HAP-1 (cell line): ENCODE measurements around the gene UBXN4.

Experiments used
- DNase-seq, 2 experiments: peaks; one replicate each; pipeline ENCODE4 v3.0.0-alpha.2; 2016 to 2020; ENCODE audit warnings: low spot score in 2 of 2
- H3K27me3 ChIP-seq: fragments of 250-450 bp; sonication (Bioruptor Pico); 2 replicates; pipeline ENCODE4 v1.5.1; 2020; ENCODE audit warnings: low read depth, mild to moderate bottlenecking, moderate library complexity
- H3K36me3 ChIP-seq: fragments of 250-450 bp; sonication (Bioruptor Pico); replicated peaks from 2 replicates; pipeline ENCODE4 v1.5.1; 2020; ENCODE audit warnings: mild to moderate bottlenecking
- H3K4me1 ChIP-seq: fragments of 250-450 bp; sonication (Bioruptor Pico); 2 replicates; pipeline ENCODE4 v1.5.1; 2020; ENCODE audit warnings: mild to moderate bottlenecking
- H3K4me3 ChIP-seq: fragments of 250-450 bp; sonication (Bioruptor Pico); 2 replicates; pipeline ENCODE4 v1.5.1; 2020; ENCODE audit warnings: mild to moderate bottlenecking, moderate library complexity
- H3K9me3 ChIP-seq: fragments of 250-450 bp; sonication (Bioruptor Pico); 2 replicates; pipeline ENCODE4 v1.5.1; 2020; ENCODE audit warnings: mild to moderate bottlenecking, moderate library complexity
- in situ Hi-C: fragments of 300-500 bp; cut with MboI; formaldehyde crosslinking; loops from 3 replicates; pipeline ENCODE4 v1.14.3; 2020; ENCODE audit warnings: low sequenced_read_pairs, inconsistent platforms, mixed read lengths

UBXN4 gene

DNA sequence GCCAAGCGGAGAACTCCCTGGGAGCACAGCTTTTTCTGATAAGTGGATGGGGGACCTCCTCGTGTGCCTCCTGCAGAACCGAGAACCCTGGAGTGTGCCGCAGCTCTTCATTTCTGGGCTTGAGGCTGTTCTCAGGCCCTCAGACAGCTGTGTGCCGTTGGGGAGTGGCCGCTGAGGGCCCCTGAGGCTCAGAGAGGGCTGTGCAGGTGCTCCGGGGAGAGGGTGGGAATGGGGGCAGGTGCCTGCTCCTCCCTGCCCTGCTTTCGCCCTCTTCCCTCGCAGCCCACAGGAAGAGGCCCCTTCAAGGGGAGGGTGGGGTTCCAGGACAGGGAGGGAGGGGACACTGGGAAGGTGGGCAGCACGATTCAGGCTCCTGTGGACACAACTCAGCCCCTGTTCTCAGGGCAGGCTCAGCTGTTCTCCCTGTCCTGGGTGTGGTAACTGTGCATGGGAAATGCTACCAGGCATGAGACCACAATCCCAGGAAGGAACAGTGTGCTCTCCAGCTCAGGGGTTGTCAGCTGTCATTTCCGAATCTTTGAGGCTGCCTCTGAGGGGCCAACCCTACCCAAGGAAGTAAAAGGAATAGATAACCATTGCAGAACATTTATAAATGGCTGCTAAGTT lies 84.0 kb downstream of the UBXN4 start:
- no peaks in the 10 kb centered on the region for H3K27me3 ChIP-seq
- DNase-seq = no peak
- H3K9me3 ChIP-seq = no peaks in the 10 kb centered on the region
- in situ Hi-C loops = no loop called here
- H3K4me1 ChIP-seq = no peaks in the 10 kb centered on the region
- no peaks in the 10 kb centered on the region for H3K36me3 ChIP-seq
- no peak overlapping the region for H3K4me3 ChIP-seq

DNA sequence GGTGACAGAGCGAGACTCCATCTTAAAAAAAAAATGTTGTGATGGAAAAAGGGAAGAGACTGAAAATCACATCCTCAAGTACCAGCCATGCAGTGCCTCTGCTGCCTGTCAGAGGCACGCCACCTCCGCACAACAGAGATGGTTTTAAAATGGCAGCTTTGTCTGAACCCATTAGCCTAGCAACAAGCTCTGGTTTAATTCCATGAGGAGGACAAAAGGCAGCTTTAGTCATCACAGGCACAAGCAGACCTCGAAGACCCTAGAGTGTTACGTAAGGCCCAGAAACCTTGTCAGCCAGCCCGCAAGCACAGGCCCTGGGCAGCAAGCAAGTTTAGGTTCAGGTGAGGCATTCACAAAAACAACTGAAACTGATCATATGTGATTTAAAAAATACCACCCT lies 84.9 kb downstream of the UBXN4 start:
- in situ Hi-C loops = no loop called here
- Histone ChIP-seq H3K27me3 (no peaks in the 10 kb centered on the region), H3K9me3 (no peaks in the 10 kb centered on the region), H3K4me1 (no peaks in the 10 kb centered on the region), H3K36me3 (no peaks in the 10 kb centered on the region), H3K4me3 (no peak overlapping the region)
- no peak for DNase-seq

DNA sequence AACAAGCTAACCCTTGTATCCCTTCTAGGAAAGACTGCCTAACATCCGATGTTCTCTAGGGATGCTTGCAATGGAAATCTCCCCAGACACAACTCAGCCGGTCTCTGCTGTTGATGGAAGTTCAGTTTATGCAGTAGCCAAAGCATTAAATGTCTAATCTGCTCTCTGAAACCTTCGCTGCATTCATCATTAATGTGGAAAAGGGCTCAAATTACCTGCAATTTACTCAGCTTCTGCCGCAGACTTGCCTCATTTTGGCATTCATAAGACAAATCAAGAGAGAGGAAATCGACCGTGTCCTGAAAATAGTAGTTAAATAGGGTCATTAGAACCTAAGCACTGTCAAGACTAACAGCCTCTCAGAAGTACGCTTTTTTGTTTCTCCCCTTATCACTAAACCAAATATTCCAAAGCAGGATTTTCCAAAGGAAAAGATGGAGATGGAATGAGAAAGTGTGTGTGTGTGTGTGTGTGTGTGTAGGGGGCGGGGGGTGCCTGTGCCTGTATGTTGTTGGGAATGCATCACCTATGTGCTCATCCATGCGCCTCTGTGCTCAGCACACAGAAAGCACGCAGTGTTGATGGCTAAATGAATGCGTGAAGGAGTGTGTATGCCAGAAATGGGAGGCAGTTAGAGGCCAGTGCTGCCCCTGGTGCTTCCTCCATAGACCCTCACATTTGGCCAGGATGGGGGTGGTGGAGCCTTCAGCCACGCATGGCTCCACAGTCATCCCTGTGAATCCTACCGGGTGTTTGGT lies 87.9 kb downstream of the UBXN4 start:
- Histone ChIP-seq H3K4me3 (no peak overlapping the region), H3K27me3 (no peaks in the 10 kb centered on the region), H3K4me1 (no peaks in the 10 kb centered on the region), H3K9me3 (no peaks in the 10 kb centered on the region), H3K36me3 (no peaks in the 10 kb centered on the region)
- no peak for DNase-seq
- in situ Hi-C loops = no loop called here

DNA sequence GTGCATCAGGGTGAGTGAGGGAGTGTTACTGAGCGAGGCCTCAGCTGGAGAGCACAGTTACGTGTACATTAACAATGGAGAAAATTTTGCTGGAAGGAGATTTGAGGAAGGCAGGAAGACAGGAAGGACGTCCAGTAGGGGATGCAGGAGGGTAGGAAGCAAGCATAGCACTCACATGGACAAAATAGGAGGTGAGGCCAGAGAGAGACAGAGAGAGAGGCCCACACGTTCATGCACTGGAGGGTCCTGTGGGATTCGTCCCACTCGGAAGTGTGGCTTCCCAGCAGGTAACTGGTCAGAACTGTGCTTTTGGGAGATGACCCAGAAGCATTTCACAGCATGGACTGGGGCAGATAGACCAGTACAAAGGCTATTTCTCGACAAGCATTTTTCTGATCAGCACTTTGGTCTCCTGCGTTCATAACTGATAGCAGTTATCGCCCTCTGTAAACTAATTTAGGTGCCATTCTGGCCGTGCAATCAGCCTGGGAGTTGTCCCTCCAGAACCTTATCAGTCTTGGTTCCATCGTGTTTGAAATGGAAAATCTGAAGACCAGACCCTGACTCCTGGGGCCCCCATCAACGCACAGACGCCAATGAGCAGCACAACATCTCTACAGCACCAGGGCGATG lies 89.6 kb downstream of the UBXN4 start:
- no peak for DNase-seq

DNA sequence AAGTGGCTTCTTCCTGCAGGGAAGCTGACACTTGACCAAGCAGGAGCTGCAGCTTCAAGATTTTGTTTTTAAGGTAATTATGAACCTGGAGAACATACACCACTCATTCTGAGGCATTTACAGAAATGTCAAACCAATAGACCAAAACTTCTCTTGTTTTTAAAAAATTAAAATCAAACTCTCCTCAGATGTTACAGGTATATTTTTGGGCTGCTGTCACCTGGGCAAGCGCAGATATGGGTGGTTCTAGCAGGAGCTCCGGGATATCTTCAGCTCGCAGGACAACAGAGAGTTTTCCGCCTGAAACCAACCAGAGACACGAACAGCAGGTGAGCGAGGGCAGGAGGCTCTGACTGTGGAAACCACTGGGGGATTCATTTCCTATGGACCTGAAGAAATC lies 91.2 kb downstream of the UBXN4 start:
- H3K4me3 ChIP-seq = no peak overlapping the region
- no peaks in the 10 kb centered on the region for H3K27me3 ChIP-seq
- no peak for DNase-seq
- in situ Hi-C loops = no loop called here
- H3K9me3 ChIP-seq = no peaks in the 10 kb centered on the region
- H3K36me3 ChIP-seq = no peaks in the 10 kb centered on the region
- no peaks in the 10 kb centered on the region for H3K4me1 ChIP-seq

More for the DNA sequence above, 89.6 kb downstream of the UBXN4 start:
- Histone ChIP-seq H3K27me3 (no peaks in the 10 kb centered on the region), H3K4me1 (no peaks in the 10 kb centered on the region), H3K9me3 (no peaks in the 10 kb centered on the region), H3K36me3 (no peaks in the 10 kb centered on the region), H3K4me3 (no peak overlapping the region)
- in situ Hi-C loops = no loop called here
